Thoracic aorta (tissue), 2 donors: ENCODE data around the gene TMX2. TPM values are rescaled to one million over a fixed set of nuclear protein-coding genes. Genes with fewer than 3 reads are reported as not detected.

Experiments
- ATAC-seq: fragments of 150-250 bp; one replicate; pipeline ENCODE4 v1.8.0; 2017; ENCODE audit warnings: low read depth; ENCODE audit not compliant: insufficient number of reproducible peaks, low FRiP score
- DNase-seq: peaks from one replicate; pipeline ENCODE4 v3.0.0-alpha.2; 2020; ENCODE audit warnings: low spot score
- H3K27ac ChIP-seq, 2 donors: fragments of 200-600 bp; sonication (generic); 1 replicate in 1 of 2; 2 replicates in 1 of 2; pipeline ENCODE4 v1.5.1; 2016; ENCODE audit warnings: mild to moderate bottlenecking in 2 of 2, moderate library complexity in 2 of 2
- H3K27me3 ChIP-seq: fragments of 200-600 bp; sonication (generic); replicated peaks from 2 replicates; pipeline ENCODE4 v1.6.0; 2016; ENCODE audit warnings: mild to moderate bottlenecking; ENCODE audit not compliant: insufficient read depth
- H3K36me3 ChIP-seq: fragments of 200-600 bp; sonication (generic); one replicate; pipeline ENCODE4 v1.5.1; 2016
- H3K4me1 ChIP-seq, 2 donors: fragments of 200-600 bp; sonication (generic); 1 replicate in 1 of 2; 2 replicates in 1 of 2; pipeline versions ENCODE4 v1.5.1 to v1.6.0; 2016; ENCODE audit warnings: low read depth in 2 of 2, mild to moderate bottlenecking in 1 of 2; ENCODE audit not compliant: control insufficient read depth in 1 of 2
- H3K4me3 ChIP-seq: fragments of 200-600 bp; sonication (generic); 2 replicates; pipeline ENCODE4 v1.5.1; 2016; ENCODE audit warnings: mild to moderate bottlenecking
- H3K9me3 ChIP-seq: fragments of 200-600 bp; sonication (generic); 2 replicates; pipeline ENCODE4 v1.5.1; 2016
- total RNA-seq, 2 donors: library from RNA; depleted of rRNA; stranded (reverse); fragments of >200 nt; gene quantifications; one replicate each; pipeline versions ENCODE4 v1.1.0 to v1.2.3, GENCODE V29; 2016
- TF ChIP-seq, protein P1 (sequence below): fragments of 200-600 bp; sonication (generic); IDR thresholded peaks from one replicate; pipeline ENCODE4 v1.5.1; 2019; ENCODE audit warnings: antibody characterized with exemption

Gene TMX2, protein sequence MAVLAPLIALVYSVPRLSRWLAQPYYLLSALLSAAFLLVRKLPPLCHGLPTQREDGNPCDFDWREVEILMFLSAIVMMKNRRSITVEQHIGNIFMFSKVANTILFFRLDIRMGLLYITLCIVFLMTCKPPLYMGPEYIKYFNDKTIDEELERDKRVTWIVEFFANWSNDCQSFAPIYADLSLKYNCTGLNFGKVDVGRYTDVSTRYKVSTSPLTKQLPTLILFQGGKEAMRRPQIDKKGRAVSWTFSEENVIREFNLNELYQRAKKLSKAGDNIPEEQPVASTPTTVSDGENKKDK
- 10 to 100 TPM; 47.4 to 57.2 TPM for total RNA-seq

GRCh38 chr11:57712256-57713150, at the start of gene TMX2:
Gene TMX2 (plus strand): TSS chr11:57712593. CDS start chr11:57712619, 26 bp downstream.
- TF ChIP-seq, protein P1, sequence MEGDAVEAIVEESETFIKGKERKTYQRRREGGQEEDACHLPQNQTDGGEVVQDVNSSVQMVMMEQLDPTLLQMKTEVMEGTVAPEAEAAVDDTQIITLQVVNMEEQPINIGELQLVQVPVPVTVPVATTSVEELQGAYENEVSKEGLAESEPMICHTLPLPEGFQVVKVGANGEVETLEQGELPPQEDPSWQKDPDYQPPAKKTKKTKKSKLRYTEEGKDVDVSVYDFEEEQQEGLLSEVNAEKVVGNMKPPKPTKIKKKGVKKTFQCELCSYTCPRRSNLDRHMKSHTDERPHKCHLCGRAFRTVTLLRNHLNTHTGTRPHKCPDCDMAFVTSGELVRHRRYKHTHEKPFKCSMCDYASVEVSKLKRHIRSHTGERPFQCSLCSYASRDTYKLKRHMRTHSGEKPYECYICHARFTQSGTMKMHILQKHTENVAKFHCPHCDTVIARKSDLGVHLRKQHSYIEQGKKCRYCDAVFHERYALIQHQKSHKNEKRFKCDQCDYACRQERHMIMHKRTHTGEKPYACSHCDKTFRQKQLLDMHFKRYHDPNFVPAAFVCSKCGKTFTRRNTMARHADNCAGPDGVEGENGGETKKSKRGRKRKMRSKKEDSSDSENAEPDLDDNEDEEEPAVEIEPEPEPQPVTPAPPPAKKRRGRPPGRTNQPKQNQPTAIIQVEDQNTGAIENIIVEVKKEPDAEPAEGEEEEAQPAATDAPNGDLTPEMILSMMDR: no peak
- H3K36me3 ChIP-seq: no peaks in the 10 kb centered on the region
- H3K4me3 ChIP-seq: peak within 1 kb of the TSS; percentile 95
- peaks cover 16 to 33% of the 10 kb centered on the region in 2 donors for H3K4me1 ChIP-seq
- DNase-seq (peak; percentile 86), ATAC-seq (peak; percentile 100)
- no peaks in the 10 kb centered on the region for H3K9me3 ChIP-seq
- H3K27ac ChIP-seq: peak within 1 kb of the TSS; percentile 88 to 96
- H3K27me3 ChIP-seq: no peaks in the 10 kb centered on the region

DNA sequence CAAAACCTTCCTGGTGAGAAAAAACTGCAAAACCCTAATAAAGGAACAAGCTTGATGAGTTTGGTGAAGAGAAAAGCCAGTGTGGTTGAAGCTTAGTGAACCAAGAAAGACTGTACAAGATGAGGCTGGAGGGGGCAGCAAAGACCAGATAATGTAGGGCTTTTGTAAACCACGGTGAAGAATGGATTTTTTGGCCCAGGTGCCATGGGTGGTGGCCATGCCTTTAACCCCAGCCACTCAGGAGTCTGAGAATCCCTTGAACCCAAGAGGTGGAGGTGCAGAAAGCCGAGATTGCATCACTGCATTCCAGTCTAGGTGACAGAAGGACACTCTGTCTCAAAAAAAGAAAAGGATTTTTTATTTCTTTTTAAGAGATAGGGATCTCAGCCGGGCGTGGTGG, 49.5 kb upstream of the TMX2 start:
- Histone ChIP-seq H3K4me1 (peaks cover 4 to 22% of the 10 kb centered on the region in 2 donors), H3K9me3 (no peaks in the 10 kb centered on the region), H3K4me3 (no peak overlapping the region), H3K27me3 (no peaks in the 10 kb centered on the region), H3K36me3 (peaks cover 20% of the 10 kb centered on the region), H3K27ac (no peak overlapping the region)
- TF ChIP-seq, protein P1: no peak
- no peak for ATAC-seq
- no peak for DNase-seq

GRCh38 chr11:57663975-57664374, 48.4 kb upstream of the TMX2 start:
- ATAC-seq (no peak), DNase-seq (no peak)
- Histone ChIP-seq H3K9me3 (no peaks in the 10 kb centered on the region), H3K36me3 (peaks cover 20% of the 10 kb centered on the region), H3K27ac (no peak overlapping the region), H3K4me3 (no peak overlapping the region), H3K27me3 (no peaks in the 10 kb centered on the region), H3K4me1 (peaks cover 5 to 15% of the 10 kb centered on the region in 2 donors)
- TF ChIP-seq, protein P1: no peak

- no peaks in the 10 kb centered on the region for H3K27me3 ChIP-seq
- peak; percentile 93 for DNase-seq
- peak overlapping the region; percentile 97 to 98 for H3K27ac ChIP-seq
- peaks cover 17 to 24% of the 10 kb centered on the region in 2 donors for H3K4me1 ChIP-seq
- no peaks in the 10 kb centered on the region for H3K9me3 ChIP-seq
- ATAC-seq: peak; percentile 98
- peaks cover 2% of the 10 kb centered on the region for H3K36me3 ChIP-seq
- peak overlapping the region; percentile 79 for H3K4me3 ChIP-seq
- TF ChIP-seq, protein P1: no peak
Observed at GRCh38 chr11:57667117-57667735, 45.2 kb upstream of the TMX2 start.
